ENCODE measurements around the gene BRME1. TPM values are rescaled to one million over a fixed set of nuclear protein-coding genes. Genes with fewer than 3 reads are reported as not detected.

BRME1 gene
- total and polyA plus RNA-seq, 2 of the 13 experiments (the other 11 are each of a cell fraction or from before 2014, with no cell fraction given) = 0.74 to 1.5 TPM

GRCh38 chr19:13952154-13952930 lies 46.4 kb upstream of the BRME1 start, which contains the start of gene DCAF15 (continued):
- TF ChIP-seq ZNF263 (CRISPR knock-in tag; IDR thresholded peaks at IDR 0.05) = peak; percentile 86
- no peak for TF ChIP-seq PHF21A (CRISPR knock-in tag; IDR thresholded peaks at IDR 0.05)
- no peak for TF ChIP-seq ZKSCAN8 (CRISPR knock-in tag; IDR thresholded peaks at IDR 0.05; ENCODE audit: borderline replicate concordance)
- 0 out of 2 replicates have a peak, but pooled peaks have one; percentile 31 for TF ChIP-seq ZHX2 (IDR thresholded peaks at IDR 0.05; ENCODE audit: low read depth)
- no peak for TF ChIP-seq ZHX2 (CRISPR knock-in tag; IDR thresholded peaks at IDR 0.05; ENCODE audit: borderline replicate concordance)
- TF ChIP-seq SMAD3 (CRISPR knock-in tag; IDR thresholded peaks at IDR 0.05) = peak; percentile 43; the same call in 1 of the 2 replicates
- TF ChIP-seq PATZ1 (CRISPR knock-in tag; IDR thresholded peaks at IDR 0.05) = peak; percentile 68
- TF ChIP-seq ZNF18 (CRISPR knock-in tag; IDR thresholded peaks at IDR 0.05; ENCODE audit: insufficient replicate concordance) = no peak
- TF ChIP-seq MAFG (CRISPR knock-in tag; IDR thresholded peaks at IDR 0.05) = no peak
- no peak for TF ChIP-seq NCOA5 (CRISPR knock-in tag; IDR thresholded peaks at IDR 0.05)
- TF ChIP-seq CHD2 (IDR thresholded peaks at IDR 0.05; ENCODE audit: low read depth, low read length) = peak; percentile 60; the same call in 1 of the 2 replicates
- TF ChIP-seq RBM39 (IDR thresholded peaks at IDR 0.05; ENCODE audit: low read depth, low read length, poor library complexity, severe bottlenecking) = peak; percentile 41
- TF ChIP-seq ZFX (CRISPR knock-in tag; IDR thresholded peaks at IDR 0.05; ENCODE audit: low read depth) = peak; percentile 30; the same call in 1 of the 2 replicates
- peak; percentile 64; the same call in 1 of the 2 replicates for TF ChIP-seq KMT2B (CRISPR knock-in tag; IDR thresholded peaks at IDR 0.05)
- 0 out of 2 replicates have a peak, but pooled peaks have one; percentile 26 for TF ChIP-seq MED1 (CRISPR knock-in tag; IDR thresholded peaks at IDR 0.05)
- TF ChIP-seq HNRNPL (IDR thresholded peaks at IDR 0.05; ENCODE audit: low read depth, low read length) = 0 out of 2 replicates have a peak, but pooled peaks have one; percentile 44
- 0 out of 2 replicates have a peak, but pooled peaks have one; percentile 30 for TF ChIP-seq MIXL1 (CRISPR knock-in tag; IDR thresholded peaks at IDR 0.05)
- peak; percentile 58 to 64 for TF ChIP-seq POLR2A (IDR thresholded peaks at IDR 0.05; ENCODE audit: insufficient read depth in 1 of 2, low read depth in 2 of 2, low read length in 2 of 2)
- peak; percentile 79 for TF ChIP-seq POLR2G (IDR thresholded peaks at IDR 0.05; ENCODE audit: low read depth, low read length)
